Measurements from ENCODE around the gene RAB9A.
"Not testable (repeated sequence)": the region's sequence is repeated elsewhere in the genome, so short reads cannot be mapped to it uniquely, and the experiment has no call there.

Gene RAB9A, protein sequence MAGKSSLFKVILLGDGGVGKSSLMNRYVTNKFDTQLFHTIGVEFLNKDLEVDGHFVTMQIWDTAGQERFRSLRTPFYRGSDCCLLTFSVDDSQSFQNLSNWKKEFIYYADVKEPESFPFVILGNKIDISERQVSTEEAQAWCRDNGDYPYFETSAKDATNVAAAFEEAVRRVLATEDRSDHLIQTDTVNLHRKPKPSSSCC

GRCh38 chrX:13688958-13689740, at the start of gene RAB9A:
RAB9A (plus strand) TSS chrX:13689128; CDS start chrX:13708747, 19,619 bp downstream.
- DNase-seq, result peak; percentile 81

DNA sequence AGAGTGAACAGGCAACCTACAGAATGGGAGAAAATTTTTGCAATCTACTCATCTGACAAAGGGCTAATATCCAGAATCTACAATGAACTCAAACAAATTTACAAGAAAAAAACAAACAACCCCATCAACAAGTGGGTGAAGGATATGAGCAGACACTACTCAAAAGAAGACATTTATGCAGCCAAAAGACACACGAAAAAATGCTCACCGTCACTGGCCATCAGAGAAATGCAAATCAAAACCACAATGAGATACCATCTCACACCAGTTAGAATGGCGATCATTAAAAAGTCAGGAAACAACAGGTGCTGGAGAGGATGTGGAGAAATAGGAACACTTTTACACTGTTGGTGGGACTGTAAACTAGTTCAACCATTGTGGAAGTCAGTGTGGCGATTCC, 47.2 kb upstream of the RAB9A start:
- DNase-seq, result not testable (repeated sequence)

GRCh38 chrX:13645464-13646153, 43.3 kb upstream of the RAB9A start:
- no peak for DNase-seq

GRCh38 chrX:13646154-13646549, 42.8 kb upstream of the RAB9A start:
- DNase-seq, result peak; percentile 63

DNA sequence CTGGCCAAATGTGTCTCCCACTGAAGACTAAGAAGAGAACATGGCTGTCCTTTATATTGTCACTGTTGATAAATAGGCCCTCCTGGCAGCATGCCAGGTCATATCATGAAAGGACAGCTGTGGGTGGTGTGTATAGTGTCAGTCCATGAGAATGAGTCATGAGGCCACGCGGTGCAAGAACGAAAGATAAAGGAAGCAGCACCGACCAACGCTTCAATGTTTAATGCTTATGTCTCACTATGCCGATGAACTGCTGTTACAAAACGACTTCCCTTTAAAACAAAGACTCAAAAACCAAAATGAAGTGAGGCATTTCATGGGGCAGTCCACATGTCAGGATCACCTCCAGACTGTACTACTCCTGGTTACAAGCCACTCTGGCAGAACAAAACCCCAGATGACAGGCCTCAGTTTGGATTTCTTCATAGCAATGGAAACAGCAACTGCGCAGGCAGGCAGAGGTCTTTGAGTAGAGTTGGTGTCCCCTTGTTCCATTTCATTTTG, 41.2 kb upstream of the RAB9A start:
- DNase-seq, result peak; percentile 34

DNA sequence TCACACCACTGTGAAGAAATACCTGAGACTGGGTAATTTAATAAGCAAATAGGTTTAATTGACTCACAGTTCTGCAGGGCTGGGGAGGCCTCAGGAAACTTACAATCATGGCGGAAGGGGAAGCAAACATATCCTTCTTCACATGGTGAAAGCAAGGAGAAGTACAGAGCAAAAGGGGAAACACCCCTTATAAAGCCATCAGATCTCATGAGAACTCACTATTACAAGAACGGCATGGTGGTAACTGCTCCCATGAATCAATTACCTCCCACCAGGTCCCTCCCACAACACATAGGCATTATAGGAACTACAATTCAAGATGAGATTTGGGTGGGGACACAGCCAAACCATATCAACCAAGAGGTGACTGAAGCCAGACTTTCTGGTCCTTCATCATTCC, 40.6 kb upstream of the RAB9A start:
- DNase-seq, result not testable (repeated sequence)

- DNase-seq, result no peak
These were observed 39.1 kb upstream of the RAB9A start for GRCh38 chrX:13649838-13650237.

DNA sequence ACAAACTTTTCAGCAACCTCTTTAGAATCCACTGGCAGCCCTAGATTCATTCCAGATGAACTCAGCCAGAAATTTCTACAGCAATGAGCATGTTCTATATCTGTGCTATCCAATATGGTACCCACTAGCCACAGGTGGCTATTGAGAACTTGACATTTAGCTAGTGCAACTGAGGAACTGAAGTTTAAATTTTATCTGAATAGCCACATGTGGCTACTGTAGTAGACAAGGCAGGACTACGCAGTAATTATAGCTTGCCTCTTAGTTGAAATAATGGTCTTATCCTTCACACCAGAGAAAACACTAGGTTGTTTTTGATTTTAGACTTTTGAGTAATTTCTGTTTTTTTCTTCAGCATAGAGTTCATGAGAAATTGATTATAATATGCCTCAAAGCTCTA, 38.6 kb upstream of the RAB9A start:
- no peak for DNase-seq

- DNase-seq, result no peak
These were observed 37.8 kb upstream of the RAB9A start for GRCh38 chrX:13651150-13651549.

DNA sequence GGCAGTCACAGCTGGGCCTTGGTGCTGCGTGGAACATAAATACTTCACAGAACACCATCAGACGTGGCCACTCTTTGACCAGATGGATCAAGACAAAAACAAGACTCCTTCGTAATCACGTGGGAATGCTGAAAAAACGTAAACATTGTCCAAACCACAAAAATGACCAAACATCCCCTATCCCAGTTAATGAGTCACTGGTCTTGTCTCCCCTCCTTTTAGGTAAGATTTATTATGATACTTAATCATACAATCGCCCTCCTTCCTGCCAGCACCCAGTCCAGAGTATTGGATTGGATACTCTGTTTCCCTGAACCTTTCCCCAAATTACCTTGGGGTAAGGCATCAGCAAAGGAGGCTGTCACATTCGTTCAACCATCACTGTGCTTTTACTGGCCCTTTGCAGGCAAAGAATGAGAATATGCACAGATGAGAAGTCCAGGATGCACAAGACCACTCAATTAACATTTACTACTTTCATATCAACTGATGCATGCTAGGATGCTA, 36.6 kb upstream of the RAB9A start:
- DNase-seq, result no peak

DNA sequence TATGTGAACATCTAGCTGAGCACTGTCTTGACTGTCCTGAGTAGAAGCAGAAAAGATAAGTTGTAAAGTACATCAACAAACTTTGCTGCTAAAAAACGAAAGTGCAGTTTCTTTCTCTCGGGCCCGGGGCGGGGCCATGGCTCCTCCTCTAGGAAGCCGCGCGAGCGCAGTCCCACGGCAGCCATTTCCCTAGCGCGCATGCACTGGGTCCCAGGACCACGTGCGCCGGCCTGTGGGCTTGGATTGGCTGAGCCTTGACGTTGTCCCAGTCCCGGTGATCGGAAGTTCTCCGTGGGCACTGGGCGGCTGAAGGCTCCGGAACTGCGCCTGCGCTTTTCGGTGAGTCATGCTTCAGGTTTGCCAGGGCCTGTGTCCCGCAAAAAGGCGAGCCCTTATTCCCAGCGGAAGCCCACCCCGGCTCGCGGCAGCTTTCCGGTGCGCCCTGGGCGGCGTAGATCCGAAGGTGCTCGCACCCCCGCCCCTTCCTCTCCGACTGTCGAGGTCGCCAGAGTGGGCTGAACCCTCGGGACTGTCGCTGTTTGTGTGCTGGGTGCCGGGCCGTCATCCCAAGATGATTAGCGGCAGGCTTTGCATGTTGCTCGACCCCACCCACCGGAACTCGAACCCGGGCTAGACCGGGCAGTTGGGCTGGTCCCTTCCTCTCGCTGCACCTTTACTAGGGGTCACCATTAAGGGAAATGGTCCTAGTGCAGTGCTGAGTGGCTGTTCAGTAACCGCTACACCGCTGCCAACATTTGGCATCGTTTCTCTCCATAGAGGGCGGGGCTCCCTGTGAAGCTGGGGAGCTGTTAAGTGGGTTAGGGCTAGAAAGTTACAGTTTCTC, 35.9 kb upstream of the RAB9A start, which contains the start of gene TCEANC:
TCEANC (plus strand) TSS at position 292 of the 844 bp plus-strand sequence. CDS start 9,368 bp downstream, outside the sequence.
- DNase-seq, result peak; percentile 97

DNA sequence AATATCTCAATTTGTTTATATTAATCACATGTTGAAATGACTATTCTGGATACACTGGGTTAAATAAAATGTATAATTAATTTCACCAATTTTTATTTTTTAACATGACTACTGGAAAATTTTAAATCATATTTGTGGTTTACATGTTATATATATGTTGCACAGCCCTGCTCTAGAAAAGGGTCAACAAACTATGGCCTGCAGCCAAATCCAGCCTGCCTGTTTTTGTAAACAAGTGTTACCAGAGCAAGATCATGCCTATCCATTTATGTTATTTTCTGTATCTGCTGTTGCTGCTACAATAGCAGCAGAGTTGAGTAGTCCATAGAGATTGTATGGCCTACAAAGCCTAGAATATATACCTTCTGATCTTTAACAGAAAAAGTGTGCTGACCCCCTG, 34.8 kb upstream of the RAB9A start:
- DNase-seq, result no peak

DNA sequence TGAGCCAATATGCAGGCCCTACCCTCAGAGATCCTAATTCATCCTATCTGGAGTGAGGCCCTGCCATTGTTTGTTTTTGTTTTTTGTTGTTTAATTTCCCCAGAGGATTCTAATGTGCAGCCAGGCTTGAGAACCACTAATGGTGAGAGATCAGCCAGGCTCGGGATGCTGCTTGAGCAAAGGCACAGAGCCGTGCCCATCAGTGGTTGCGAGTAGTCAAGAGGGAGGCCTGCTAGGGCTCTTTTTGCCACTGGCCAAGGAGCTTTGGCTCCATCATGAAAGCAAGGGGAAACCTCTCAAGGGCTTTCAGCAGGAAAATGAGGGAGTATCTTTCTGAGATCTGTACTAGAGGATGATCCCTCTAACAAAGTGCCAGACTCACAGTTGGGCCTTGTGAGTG, 33.3 kb upstream of the RAB9A start:
- no peak for DNase-seq

DNA sequence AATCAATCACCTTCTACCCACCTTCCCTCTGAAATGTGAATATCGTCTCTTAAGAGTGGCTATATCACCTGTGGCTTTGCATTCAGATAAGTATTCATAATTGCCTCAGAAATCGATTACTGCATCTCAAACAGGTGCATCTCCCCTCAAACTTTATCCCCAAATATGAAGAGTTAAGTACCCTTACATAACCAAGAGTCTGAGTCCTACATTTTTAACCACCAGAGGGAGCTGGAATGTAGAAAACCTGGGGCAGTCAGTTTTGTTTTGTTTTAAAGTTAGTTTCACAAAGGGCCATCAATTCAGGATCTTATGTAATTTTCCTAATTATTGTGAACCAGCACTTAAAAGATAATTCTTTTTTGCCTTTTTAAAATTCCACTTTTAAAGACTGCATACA, 30.3 kb upstream of the RAB9A start:
- DNase-seq, result peak; percentile 35

DNA sequence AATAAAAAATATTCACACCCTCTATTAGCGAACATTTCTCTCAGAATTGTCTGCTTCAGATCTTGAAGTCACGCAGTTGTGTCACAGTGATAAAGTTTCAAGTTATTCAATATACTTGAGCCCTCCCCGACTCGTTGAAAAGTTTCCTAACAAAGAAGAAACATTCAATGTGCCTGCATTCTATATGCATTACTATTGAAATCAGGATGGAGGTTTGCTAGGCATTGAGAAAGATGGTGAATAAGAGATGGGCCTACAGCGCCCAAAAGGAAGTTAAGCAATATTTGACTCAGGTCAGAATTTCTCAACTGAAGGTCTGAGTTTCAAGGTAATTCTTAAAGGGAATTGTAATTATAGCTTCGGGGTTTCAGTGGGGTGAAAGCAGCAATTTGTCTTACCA, 29.9 kb upstream of the RAB9A start:
- DNase-seq, result no peak

DNA sequence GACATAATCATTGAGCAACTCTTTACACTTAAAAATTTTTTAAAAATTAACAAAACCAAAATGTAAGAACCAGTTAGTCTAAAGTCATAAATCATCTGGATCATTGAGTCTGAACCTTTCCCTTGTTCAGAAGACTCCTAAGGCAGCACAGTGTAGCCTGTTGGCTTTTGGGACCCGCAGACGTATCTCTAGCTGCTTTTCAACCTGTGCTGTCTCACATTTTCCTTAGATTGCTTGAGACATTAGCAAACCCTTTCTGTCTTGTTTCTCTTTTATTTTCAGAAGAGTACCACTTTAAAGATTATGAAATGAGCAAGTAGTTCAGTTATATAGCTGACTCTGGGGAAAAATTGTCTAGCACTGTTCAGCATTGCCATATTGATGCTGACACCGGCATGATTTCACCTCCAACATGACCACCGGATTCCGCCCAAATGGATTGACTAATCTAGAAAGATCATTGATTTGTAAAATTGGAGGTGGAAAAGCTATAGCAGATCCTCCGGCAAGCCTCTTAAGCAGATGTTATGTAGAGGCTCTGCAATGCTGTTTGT, 27.1 kb upstream of the RAB9A start:
- no peak for DNase-seq

DNA sequence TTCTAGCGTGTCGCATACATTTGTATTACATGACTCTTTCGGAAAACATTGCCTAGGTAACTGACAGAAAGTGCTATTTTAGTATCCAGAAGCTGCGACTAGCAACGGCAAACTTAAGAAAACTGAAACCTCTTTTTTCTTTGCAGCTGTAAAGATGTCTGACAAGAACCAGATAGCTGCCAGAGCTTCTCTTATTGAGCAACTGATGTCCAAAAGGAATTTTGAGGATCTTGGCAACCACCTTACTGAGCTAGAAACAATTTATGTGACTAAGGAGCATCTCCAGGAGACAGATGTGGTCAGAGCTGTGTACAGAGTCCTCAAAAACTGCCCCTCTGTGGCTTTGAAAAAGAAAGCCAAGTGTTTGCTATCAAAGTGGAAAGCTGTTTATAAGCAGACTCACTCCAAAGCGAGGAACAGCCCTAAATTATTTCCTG, 26.6 kb upstream of the RAB9A start:
- no peak for DNase-seq

DNA sequence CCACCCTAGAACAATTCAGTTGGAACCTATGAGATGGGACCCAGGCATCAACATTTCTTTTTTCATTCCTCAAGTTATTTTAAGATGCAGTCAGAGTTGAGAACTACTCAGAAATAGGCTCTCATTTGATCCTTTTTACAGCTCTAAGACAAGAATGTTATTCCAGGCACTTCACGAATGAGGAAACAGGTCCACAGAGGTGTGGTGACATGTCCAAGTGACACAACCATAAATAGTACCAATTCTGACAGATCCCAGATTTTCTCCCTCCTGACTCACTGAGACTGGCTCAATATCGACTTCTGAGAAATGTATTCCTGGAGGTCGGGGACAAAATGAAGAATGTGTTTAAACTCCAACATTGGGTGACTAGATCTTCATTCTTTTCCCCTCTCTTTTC, 24.9 kb upstream of the RAB9A start:
- DNase-seq, result no peak

DNA sequence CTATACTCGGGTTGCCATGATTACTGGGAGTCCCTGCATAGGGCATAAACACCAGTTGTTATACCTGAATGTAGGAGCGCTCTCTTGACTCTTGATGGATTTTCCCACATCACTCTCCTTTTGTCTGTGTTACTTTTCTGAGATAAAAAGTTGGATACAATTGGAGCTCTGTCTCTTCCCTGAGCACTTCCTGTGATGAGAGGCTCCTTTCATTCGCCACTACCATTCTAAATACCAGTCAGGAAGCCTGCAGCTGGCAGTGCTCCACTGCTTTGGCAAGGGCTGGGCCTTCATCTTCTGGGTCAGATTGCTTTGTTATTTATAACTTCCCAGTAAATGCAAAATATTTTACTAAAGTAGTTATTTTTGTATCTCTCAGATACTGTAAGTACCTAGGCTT, 22.1 kb upstream of the RAB9A start:
- DNase-seq, result peak; percentile 24

GRCh38 chrX:13667919-13668318, 21.0 kb upstream of the RAB9A start:
- no peak for DNase-seq

DNA sequence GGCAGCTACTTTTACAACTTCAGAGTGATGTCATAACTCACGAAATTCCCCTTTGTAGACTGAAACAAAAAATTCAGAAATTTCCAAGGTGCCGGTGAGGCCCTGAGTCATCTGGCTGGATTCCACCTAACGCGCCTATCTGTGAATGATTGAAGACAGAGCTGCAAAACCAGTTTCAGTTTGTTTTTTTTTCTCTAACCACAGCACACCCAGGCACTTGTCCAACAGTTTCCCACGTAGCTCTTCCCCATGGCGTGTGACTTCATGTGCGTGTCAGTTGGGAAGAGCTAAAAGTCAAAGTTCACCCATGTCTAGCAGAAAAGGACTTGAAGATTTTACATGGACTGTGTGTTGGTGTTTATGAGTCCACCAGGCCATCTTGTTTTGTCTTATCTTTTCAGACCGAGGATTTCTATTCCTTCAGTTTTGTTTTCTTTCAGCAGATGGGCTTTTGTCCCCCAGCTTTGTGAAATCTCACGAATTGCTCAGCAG, 19.6 kb upstream of the RAB9A start:
- DNase-seq, result no peak

DNA sequence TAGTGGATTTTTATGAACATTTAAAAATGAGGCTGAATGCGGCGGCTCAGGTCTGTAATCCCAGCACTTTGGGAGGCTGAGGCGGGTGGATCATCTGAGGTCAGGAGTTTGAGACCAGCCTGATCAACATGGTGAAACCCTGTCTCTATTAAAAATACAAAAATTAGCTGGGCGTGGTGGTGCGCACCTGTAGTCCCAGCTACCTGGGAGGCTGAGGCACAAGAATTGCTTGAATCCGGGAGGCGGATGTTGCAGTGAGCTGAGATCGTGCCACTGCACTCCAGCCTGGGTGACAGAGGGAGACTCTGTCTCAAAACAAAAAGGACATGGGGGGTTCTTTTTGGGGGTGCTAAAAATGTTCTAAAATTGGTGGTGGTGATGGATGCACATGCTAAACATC, 19.2 kb upstream of the RAB9A start:
- not testable (repeated sequence) for DNase-seq

Measured in NCI-H1092 treated with DMSO at 0.1 percent for 48 hours (cell line).